HG02571 (cell line): ENCODE results near the gene IL21R.
"Not testable (repeated sequence)": the region's sequence is repeated elsewhere in the genome, so short reads cannot be mapped to it uniquely, and the experiment has no call there.

Experiments
- ATAC-seq: cut with Tn5 transposase; IDR thresholded peaks from one replicate; pipeline ENCODE4 v1.9.1; 2021; ENCODE audit warnings: mild to moderate bottlenecking, moderate library complexity; ENCODE audit not compliant: unreplicated experiment

IL21R gene

GRCh38 chr16:27426423-27427408 is 24.7 kb downstream of the IL21R start:
- ATAC-seq: peak; percentile 55

- ATAC-seq: no peak
Observed at GRCh38 chr16:27427538-27427937, 25.6 kb downstream of the IL21R start.

DNA sequence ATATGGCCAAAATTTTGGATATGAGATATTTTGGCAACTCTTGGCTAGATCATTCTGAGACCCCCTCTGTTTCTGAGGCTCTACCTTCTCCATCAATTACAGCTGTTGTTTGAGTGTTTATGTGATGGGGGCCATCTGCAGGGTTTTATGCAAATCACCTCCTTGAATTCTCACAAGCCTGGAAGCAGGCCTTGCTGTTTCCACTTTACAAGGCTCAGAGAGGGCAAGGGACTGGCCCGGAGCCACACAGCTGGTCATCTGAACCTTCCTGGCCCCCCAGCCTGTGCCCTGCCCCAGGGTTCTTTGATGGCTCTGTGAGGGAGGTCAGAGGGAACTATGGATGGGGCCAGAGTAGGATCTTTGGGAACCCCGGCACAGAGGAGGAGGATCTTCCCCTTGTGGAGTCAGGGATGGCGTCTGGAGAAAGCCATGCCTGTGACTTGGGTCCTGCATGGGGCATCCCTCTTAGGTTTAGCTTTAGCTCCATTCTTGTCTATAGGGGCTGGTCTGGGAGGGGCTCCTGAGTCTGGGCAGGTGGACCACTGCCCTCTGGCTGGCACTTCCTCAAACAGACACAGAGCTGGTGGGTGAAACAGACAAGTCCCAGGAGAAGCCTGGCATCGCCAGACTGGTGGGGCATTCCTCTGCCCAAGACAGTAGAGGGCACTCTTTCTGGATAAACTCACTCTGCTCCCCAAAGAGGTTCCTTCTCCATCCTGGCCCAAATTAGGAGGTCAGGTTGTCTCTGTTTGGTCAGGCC is 26.2 kb downstream of the IL21R start:
- ATAC-seq: no peak

DNA sequence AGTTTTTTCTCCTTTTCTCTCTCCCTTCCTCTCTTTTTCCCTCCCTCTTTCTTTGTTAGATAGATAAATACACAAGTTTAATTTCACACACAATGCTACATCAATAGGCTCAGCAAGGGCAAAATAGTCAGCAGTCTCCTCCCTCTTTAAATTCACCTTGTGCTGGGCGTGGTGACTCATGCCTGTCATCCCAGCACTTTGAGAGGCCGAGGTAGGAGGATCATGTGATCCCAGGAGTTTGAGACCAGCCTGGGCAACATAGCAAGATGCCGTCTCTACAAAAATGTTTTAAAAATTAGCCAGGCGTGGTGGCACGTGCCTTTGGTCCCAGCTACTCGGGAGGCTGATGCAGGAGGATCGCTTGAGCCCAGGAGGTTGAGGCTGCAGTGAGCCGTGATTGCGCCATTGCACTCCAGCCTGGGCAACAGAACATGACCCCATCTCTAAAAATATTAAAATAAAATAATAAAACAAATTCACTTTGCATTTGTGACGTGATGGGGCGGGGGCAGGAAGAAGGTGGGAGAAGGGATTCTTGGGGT is 27.4 kb downstream of the IL21R start:
- ATAC-seq: no peak

GRCh38 chr16:27429981-27430441 is 28.0 kb downstream of the IL21R start:
- ATAC-seq: no peak

- no peak for ATAC-seq
Observed at GRCh38 chr16:27430512-27430911, 28.5 kb downstream of the IL21R start.

DNA sequence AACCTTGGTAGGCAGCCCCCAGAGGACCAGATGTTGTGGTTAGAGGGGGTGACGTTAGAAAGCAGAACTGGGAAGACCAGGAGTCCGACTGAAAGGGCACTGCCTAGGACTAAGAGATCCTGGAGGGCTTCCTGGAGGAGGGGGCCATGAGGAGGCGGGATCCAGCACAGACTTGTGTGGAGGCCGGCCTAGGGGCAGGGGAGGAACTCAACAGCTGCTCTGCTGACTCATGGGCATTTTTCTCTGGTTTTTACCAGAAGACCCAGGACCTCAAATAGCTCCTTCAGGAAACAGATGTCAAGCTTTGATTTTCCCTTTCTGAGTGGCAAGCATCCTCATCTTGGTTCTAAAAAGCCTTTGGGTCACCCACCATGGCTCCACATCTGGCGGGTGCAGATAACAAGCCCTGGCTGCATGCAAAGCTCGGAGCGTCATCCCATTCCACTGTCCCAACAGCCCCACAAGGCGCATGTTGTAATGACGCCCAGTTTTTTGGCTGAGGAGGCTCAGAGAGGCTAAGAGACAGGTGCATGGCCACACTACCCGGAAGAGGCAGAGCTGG is 29.0 kb downstream of the IL21R start:
- ATAC-seq: no peak

- no peak for ATAC-seq
Observed at GRCh38 chr16:27431773-27432532, 30.0 kb downstream of the IL21R start.

GRCh38 chr16:27432558-27432957 is 30.6 kb downstream of the IL21R start:
- no peak for ATAC-seq

GRCh38 chr16:27433191-27433590 is 31.2 kb downstream of the IL21R start:
- not testable (repeated sequence) for ATAC-seq

GRCh38 chr16:27433636-27434035 is 31.7 kb downstream of the IL21R start:
- ATAC-seq: no peak

DNA sequence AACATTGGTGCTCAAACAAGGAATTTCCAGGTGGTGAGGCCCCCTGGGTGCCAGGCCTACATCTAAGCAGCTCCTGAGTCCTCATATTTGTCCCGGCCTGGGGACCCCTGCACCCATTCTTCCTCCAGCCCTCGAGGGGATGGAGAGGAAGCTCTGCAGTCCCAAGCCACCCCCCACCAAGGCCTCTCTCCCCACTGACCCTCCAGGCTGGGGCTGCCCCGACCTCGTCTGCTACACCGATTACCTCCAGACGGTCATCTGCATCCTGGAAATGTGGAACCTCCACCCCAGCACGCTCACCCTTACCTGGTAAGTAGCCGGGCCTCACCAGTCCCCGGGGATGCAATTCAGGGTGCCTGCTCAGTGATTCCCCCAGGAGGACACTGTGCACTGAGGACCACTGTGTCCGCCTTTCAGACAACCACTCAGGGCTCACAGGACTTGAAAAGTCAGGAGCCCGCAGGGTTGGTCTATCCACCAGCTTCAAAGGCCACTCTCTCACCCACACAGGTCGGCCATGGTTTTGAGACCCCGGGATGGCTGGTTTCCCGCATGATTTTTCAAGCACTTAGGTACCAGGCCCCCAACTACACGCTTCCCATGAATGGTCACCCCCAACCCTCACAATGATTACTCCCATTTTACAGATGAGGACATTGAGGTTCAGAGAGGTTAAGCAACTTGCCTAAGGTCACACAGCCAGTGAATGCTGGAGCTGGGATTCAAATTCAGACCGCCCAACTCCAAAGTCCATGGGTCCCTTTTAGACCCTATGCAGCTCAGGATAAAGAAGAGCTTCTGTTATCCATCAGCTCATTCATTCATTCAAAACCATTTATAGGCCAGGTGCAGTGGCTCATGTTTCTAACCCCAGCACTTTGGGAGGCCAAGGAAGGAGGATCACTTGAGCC is 32.4 kb downstream of the IL21R start:
- ATAC-seq: no peak

- ATAC-seq: not testable (repeated sequence)
Observed at GRCh38 chr16:27435146-27435545, 33.2 kb downstream of the IL21R start.

- no peak for ATAC-seq
Observed at GRCh38 chr16:27436065-27436464, 34.1 kb downstream of the IL21R start.

DNA sequence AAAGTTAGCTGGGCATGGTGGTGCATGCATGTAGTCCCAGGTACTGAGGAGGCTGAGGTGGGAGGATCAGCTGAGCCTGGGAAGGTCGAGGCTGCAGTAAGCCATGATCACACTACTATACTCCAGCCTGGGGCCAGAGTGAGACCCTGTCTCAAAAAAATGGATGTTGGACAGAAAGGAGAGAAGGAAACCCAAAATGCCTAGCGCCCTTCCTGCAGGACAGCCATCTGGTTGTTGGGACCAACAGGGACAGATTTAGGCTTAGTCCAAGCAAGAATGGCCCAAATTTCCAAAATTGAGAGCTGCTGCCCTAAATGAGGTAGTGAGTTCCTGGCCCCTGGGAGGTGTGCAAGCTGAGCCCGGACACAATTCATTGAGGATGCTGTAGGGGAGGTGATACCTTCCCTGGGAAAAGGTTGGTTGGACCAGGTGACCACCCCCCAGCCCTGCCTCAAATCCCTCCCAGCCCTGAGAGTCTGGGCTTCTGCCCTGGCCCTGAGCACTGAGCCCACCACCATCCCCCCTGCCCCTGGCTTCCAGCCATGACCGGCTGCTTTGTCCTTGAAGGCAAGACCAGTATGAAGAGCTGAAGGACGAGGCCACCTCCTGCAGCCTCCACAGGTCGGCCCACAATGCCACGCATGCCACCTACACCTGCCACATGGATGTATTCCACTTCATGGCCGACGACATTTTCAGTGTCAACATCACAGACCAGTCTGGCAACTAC is 35.1 kb downstream of the IL21R start:
- ATAC-seq: no peak

- no peak for ATAC-seq
Observed at GRCh38 chr16:27437946-27438345, 36.0 kb downstream of the IL21R start.

GRCh38 chr16:27439271-27440018 is 37.5 kb downstream of the IL21R start:
- no peak for ATAC-seq

- no peak for ATAC-seq
Observed at GRCh38 chr16:27441276-27441675, 39.3 kb downstream of the IL21R start.
